Left colon (tissue), 2 donors: ENCODE measurements around the gene NPAS3. TPM values are rescaled to one million over a fixed set of nuclear protein-coding genes. Genes with fewer than 3 reads are reported as not detected.

ENCODE experiments used
- ATAC-seq: fragments of 200-7000 bp; cut with Tn5 transposase; one replicate; pipeline ENCODE4 v1.9.1; 2020; ENCODE audit warnings: mild to moderate bottlenecking, moderate library complexity
- DNase-seq, 2 donors: peaks; one replicate each; pipeline ENCODE4 v3.0.0-alpha.2; 2020
- intact Hi-C, 2 donors: fragments of 100-400 bp; cut with DNase I in 1 of 2; cut with micrococcal nuclease in 1 of 2; formaldehyde crosslinking; loops; one replicate each; pipeline versions ENCODE4 v1.11.2 to v1.14.0; 2022; cut with DNase I, micrococcal nuclease
- total RNA-seq, 2 donors: library from RNA; stranded (reverse); fragmentation: NEBNext Ultra II Directional; extraction: Animal tissue kit (Norgen Biotek cat#: 25700); gene quantifications; one replicate each; pipeline ENCODE4 v1.2.1, GENCODE V29; 2021
- donor health status: DM: no; HTN: no; CAD: no.
- donor health status: DM: yes; HTN: yes; CAD: no.

NPAS3 gene
- total RNA-seq, 2 donors from 2014 or later = 0.37 to 1.6 TPM

- DNase-seq (no peak), ATAC-seq (no peak)
- intact Hi-C loops = no loop called here
Observed at GRCh38 chr14:33682760-33683159, 744.1 kb downstream of the NPAS3 start.

GRCh38 chr14:33685026-33685425, 746.3 kb downstream of the NPAS3 start:
- intact Hi-C loops = no loop called here
- DNase-seq (no peak), ATAC-seq (no peak)

GRCh38 chr14:33685698-33686097, 747.0 kb downstream of the NPAS3 start:
- ATAC-seq (no peak), DNase-seq (no peak)
- intact Hi-C loops = no loop called here

- ATAC-seq (no peak), DNase-seq (no peak)
- intact Hi-C loops = no loop called here
Observed at GRCh38 chr14:33686218-33686617, 747.5 kb downstream of the NPAS3 start.

GRCh38 chr14:33686856-33687255, 748.2 kb downstream of the NPAS3 start:
- ATAC-seq (no peak), DNase-seq (no peak)
- intact Hi-C loops = no loop called here

- DNase-seq = no peak
- intact Hi-C loops = no loop called here
- ATAC-seq = no peak
Observed at GRCh38 chr14:33689680-33690079, 751.0 kb downstream of the NPAS3 start.

- DNase-seq (no peak), ATAC-seq (no peak)
- intact Hi-C loops = no loop called here
Observed at GRCh38 chr14:33691907-33692306, 753.2 kb downstream of the NPAS3 start.

- intact Hi-C loops = no loop called here
- no peak for ATAC-seq
- DNase-seq = no peak
Observed at GRCh38 chr14:33692762-33693161, 754.1 kb downstream of the NPAS3 start.

GRCh38 chr14:33693237-33693636, 754.6 kb downstream of the NPAS3 start:
- intact Hi-C loops = no loop called here
- ATAC-seq (no peak), DNase-seq (no peak)

- intact Hi-C loops = no loop called here
- DNase-seq (no peak), ATAC-seq (no peak)
Observed at GRCh38 chr14:33696165-33696564, 757.5 kb downstream of the NPAS3 start.

- no peak for ATAC-seq
- no peak for DNase-seq
- intact Hi-C loops = no loop called here
Observed at GRCh38 chr14:33699300-33699983, 760.8 kb downstream of the NPAS3 start.

GRCh38 chr14:33700052-33700451, 761.4 kb downstream of the NPAS3 start:
- no peak for DNase-seq
- intact Hi-C loops = no loop called here
- no peak for ATAC-seq

GRCh38 chr14:33702293-33702692, 763.6 kb downstream of the NPAS3 start:
- no peak for ATAC-seq
- intact Hi-C loops = no loop called here
- no peak for DNase-seq

GRCh38 chr14:33704481-33704880, 765.8 kb downstream of the NPAS3 start:
- ATAC-seq = no peak
- intact Hi-C loops = no loop called here

GRCh38 chr14:33705490-33705889, 766.8 kb downstream of the NPAS3 start:
- DNase-seq = no peak
- ATAC-seq = no peak
- intact Hi-C loops = no loop called here

More at GRCh38 chr14:33704481-33704880, 765.8 kb downstream of the NPAS3 start:
- no peak for DNase-seq

- ATAC-seq = no peak
- intact Hi-C loops = no loop called here
- DNase-seq = no peak
Observed at GRCh38 chr14:33707716-33708115, 769.0 kb downstream of the NPAS3 start.

- DNase-seq (no peak), ATAC-seq (no peak)
- intact Hi-C loops = no loop called here
Observed at GRCh38 chr14:33709283-33709682, 770.6 kb downstream of the NPAS3 start.

GRCh38 chr14:33709711-33710110, 771.0 kb downstream of the NPAS3 start:
- DNase-seq (no peak), ATAC-seq (no peak)
- intact Hi-C loops = no loop called here

- ATAC-seq (no peak), DNase-seq (no peak)
- intact Hi-C loops = no loop called here
Observed at GRCh38 chr14:33710273-33710672, 771.6 kb downstream of the NPAS3 start.

GRCh38 chr14:33711194-33711593, 772.5 kb downstream of the NPAS3 start:
- DNase-seq (no peak), ATAC-seq (no peak)
- intact Hi-C loops = no loop called here

- ATAC-seq = no peak
- DNase-seq = no peak
Observed at GRCh38 chr14:33711811-33712216, 773.1 kb downstream of the NPAS3 start.

More at GRCh38 chr14:33711811-33712216, 773.1 kb downstream of the NPAS3 start:
- intact Hi-C loops = no loop called here
